Measurements from ENCODE around the gene DOLPP1.

The DOLPP1 gene

GRCh38 chr9:129036923-129037766 lies 43.8 kb upstream of the DOLPP1 start:
- CTCF ChIA-PET: interaction anchor here (2.5 kb wide), 1 partner anchor 8 kb away, joined by 24 read pairs; the partner anchor contains the start of gene SH3GLB2
- no peak for TF ChIP-seq CTCF (IDR thresholded peaks at IDR 0.05; ENCODE audit: insufficient read depth, low read length, missing control alignments)
- peak overlapping the region; percentile 97 for H3K4me3 ChIP-seq (ENCODE audit: low read depth, low read length)
- POLR2A ChIA-PET: no interaction called here
- DNase-seq (ENCODE audit: low read depth, low spot score): no peak

- no peak for TF ChIP-seq CTCF (IDR thresholded peaks at IDR 0.05; ENCODE audit: insufficient read depth, low read length, missing control alignments)
- ChIA-PET CTCF (interaction anchor here (2.5 kb wide), 1 partner anchor 9 kb away, joined by 24 read pairs; the partner anchor contains the start of gene SH3GLB2), POLR2A (no interaction called here)
- H3K4me3 ChIP-seq (ENCODE audit: low read depth, low read length): peak overlapping the region; percentile 97
- DNase-seq (ENCODE audit: low read depth, low spot score): no peak
Observed at GRCh38 chr9:129037767-129038098, 43.2 kb upstream of the DOLPP1 start.

GRCh38 chr9:129038109-129038852 lies 42.6 kb upstream of the DOLPP1 start:
- CTCF ChIA-PET: interaction anchor here (0.7 to 2.5 kb wide), 3 partner anchors 9 to 105 kb away, joined by 3 to 24 read pairs (median 3); partner anchors contain the start of gene SH3GLB2
- H3K4me3 ChIP-seq (ENCODE audit: low read depth, low read length): peak overlapping the region; percentile 97
- no peak for DNase-seq (ENCODE audit: low read depth, low spot score)
- POLR2A ChIA-PET: no interaction called here
- TF ChIP-seq CTCF (IDR thresholded peaks at IDR 0.05; ENCODE audit: insufficient read depth, low read length, missing control alignments): no peak

- TF ChIP-seq CTCF (IDR thresholded peaks at IDR 0.05; ENCODE audit: insufficient read depth, low read length, missing control alignments): no peak
- ChIA-PET CTCF (no interaction called here), POLR2A (no interaction called here)
- H3K4me3 ChIP-seq (ENCODE audit: low read depth, low read length): no peak overlapping the region
- DNase-seq (ENCODE audit: low read depth, low spot score): no peak
Observed at GRCh38 chr9:129040113-129040643, 40.7 kb upstream of the DOLPP1 start.

GRCh38 chr9:129042016-129042415 lies 38.9 kb upstream of the DOLPP1 start:
- no peak for TF ChIP-seq CTCF (IDR thresholded peaks at IDR 0.05; ENCODE audit: insufficient read depth, low read length, missing control alignments)
- no peak for DNase-seq (ENCODE audit: low read depth, low spot score)
- no peak overlapping the region for H3K4me3 ChIP-seq (ENCODE audit: low read depth, low read length)
- ChIA-PET CTCF (no interaction called here), POLR2A (no interaction called here)

GRCh38 chr9:129052592-129052991 lies 28.3 kb upstream of the DOLPP1 start:
- no peak for DNase-seq (ENCODE audit: low read depth, low spot score)
- H3K4me3 ChIP-seq (ENCODE audit: low read depth, low read length): no peak overlapping the region
- TF ChIP-seq CTCF (IDR thresholded peaks at IDR 0.05; ENCODE audit: insufficient read depth, low read length, missing control alignments): no peak
- ChIA-PET POLR2A (interaction anchor here (1.0 kb wide), 1 partner anchor 104 kb away, joined by 5 read pairs; no protein-coding TSS in a partner anchor), CTCF (no interaction called here)

Measured in AG04449 (cell line).